DMS53 treated with DMSO at 0.1 percent for 48 hours (cell line): ENCODE data around the gene TMED5.

ENCODE experiments used
- DNase-seq: peaks from one replicate; lab custom pipeline; 2025; ENCODE audit not compliant: unreplicated experiment; lab: John Stamatoyannopoulos, UW

TMED5 gene

DNA sequence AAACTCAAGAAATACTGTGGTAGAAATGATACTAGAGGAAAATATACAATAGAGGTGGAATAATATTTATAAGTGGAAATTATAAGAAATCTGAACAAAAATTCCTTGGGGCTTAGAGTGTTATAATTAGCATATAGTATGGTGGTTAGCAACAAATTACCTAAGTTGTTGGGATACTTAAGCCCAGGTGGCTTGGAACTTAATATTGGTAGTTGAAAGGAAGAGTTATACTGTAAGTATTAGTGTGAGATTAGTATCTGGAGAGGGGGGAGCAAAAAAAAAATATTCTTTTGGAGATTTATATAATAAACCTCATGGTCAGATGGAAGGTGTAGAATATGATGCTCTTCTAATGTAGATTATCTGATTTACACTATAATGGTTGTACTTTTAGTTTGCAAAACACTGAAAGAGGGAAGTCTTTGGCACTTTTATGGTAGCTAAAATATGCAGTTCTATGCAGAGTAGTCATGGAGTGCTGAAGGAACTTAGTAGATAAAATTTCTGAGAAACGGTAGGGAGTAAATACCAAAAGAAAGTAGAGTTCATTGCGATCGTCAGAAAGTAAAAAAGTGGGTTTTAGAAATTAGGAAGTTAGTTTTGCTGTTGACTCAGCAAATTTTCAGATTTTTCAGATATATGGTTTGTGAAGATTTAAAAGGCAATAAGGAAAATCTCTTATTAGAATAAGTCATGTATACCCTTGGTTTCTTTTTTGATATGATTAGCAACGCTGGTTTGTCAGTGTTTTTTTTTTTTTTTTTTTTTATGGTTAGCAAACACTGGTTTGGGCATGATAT, 55.5 kb downstream of the TMED5 start:
- DNase-seq, result no peak

DNA sequence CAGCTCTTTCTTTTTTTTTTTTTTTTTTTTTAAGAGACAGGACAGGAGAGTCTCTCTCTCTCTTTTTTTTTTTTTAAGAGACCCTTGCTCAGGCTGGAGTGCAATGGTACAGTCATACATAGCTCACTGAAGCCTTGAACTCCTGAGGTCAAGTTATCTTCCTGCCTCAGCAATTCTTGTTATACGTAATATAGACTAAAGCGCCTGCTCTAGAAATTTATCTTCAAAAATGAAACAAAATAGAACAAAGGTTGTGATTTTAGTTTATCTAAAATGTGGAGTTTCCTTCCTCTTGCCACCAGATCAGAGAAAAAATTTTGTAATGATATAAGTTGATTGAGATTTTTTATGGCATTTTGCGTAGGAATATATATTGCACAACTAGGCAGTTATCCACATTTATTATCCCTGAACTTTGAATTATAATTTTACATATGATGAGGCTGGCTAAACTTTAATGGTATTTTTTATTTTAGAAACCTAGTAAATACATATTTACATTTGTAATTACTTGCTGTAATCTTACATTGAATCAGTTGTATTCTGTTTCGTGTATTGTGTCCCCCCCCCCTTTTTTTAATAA, 56.9 kb downstream of the TMED5 start:
- DNase-seq, result no peak

DNA sequence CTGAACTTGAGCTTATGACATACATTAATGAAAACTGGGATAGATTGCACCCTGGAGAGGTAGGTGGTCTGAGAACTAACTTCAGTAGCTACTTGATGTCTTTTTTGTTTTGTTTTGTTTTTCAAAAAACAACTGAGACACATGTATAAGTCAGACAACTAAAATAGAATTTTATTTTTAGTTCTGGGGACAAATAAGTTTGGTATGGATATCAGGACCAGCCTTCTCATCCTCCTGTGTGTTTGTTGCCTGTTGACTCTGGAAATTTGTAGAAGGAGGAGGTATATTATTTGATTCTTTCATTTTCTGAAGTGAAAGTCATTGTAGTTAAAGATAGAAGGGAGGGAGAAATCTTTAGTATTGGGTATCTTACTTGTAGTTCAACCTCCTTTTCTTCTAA, 59.6 kb downstream of the TMED5 start:
- no peak for DNase-seq

DNA sequence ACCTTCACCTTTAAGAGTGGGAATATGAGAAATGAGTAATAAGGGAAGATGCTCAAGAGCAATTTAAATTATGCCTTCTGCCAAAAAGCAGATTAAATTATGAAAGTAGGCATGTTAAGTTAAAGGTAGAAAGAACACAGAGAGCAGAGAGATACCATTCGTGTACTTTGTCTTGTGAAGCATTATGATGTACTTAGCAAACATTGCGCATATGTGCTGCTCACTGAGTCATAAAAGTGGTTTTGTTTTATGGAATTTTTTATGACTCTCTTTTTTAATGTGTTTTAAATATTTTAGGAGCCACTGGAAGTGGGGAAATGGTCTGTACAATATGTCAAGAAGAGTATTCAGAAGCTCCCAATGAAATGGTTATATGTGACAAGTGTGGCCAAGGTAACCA, 65.8 kb downstream of the TMED5 start:
- no peak for DNase-seq

DNA sequence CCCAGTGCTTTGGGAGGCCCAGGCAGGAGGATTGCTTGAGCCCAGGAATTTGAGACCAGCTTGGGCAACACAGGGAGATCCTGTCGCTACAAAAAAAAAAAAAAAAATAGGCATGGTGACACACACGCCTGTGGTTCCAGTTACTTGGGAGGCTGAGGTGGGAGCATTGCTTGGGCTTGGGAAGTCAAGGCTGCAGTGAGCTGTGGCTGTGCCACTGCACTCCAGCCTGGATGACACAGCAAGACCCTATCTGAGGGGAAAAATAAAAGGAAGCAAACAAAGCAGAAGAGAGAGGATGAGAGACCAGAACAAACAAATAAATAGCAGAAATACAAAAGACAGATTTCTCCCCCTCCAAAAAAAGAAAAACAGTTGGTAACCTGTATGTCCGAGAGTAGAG, 67.1 kb downstream of the TMED5 start:
- no peak for DNase-seq

DNA sequence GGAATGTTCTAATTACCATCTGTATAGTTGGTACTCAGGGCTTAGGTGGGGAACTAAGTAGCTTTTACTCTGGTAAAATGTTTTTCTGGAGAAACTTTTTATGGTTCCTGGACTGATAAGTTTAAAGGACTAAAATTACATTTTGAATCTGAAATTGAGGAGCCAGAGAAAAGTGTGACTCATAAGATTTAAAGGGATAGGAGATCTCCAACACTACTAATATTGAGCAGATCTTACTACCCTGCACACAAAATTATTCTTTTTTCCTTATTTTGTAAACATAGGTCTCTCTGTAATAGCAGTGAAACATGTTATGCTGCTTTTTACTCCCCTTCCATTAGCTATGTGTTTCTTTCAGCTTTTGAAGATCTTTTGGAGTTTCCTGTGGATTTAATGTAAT, 68.7 kb downstream of the TMED5 start:
- DNase-seq, result no peak

DNA sequence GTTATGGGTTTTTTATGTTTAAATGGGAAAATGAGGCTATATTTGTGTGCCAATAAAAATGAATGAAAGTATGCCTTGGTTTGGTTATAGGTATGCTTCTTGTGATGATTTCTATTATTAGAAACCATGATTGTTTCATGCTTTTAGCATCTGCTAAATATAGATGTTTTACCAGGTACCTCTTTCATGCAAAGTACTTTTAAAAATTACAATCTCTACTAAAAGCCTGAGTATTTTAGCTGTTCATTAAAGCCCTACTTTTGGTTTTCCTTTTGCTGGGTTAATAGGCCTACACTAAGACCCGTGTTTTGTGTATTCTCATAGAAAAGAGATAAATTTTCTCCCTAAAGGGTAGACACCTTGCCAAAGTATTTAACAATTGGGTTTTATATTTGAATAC, 69.1 kb downstream of the TMED5 start:
- no peak for DNase-seq

DNA sequence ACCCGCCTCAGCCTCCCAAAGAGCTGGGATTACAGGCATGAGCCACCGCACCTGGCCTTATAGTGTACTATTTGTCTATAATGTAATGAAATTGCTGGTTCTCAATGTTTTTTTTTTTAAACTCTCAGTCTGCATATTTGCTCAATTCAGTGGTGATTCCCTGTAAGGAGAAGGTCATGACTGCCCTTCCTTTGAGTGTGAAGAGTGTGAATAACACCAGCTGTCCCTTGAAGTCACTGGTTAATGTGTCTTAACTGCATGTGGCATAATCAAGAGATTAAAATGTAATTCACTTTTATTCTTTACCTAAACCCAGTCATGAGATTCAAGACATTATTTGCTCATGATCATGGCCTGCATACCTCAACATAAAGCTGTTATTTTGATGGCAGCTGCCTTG, 70.6 kb downstream of the TMED5 start:
- no peak for DNase-seq

DNA sequence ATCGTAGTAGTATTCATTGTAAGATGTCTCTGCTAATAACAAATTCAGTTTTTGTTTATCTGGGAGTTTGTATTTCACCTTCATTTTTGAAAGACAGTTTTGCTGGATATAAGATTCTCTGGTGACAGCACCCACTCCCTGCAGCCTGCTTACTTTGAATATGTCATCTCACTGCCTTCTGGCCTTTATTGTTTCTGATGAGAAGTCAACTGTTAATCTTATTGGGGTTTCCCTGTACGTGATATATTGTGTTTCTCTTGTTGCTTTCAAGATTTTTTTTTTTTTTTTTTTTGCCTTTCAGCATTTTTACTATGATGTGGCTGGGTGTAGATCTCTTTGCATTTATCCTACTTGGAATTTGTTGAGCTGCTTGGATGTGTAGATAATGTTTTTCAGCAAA, 71.9 kb downstream of the TMED5 start:
- no peak for DNase-seq

DNA sequence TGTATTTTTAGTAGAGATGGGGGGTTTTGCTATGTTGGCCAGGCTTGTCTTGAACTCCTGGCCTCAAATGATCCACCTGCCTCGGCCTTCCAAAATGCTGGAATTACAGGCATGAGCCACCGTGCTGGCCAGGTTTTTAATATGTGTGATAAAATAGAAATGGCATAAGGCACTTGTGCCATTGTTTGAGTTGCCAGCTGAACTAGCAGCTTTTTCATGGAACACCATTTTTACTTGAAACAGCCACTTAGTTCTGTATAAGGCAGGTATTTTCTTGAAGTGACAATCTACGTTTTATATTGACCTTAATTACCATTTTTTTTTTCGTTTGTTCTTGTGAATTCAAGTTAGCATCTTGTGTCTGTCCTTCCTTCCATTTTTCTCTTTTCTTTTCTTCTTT, 72.8 kb downstream of the TMED5 start:
- DNase-seq, result no peak

DNA sequence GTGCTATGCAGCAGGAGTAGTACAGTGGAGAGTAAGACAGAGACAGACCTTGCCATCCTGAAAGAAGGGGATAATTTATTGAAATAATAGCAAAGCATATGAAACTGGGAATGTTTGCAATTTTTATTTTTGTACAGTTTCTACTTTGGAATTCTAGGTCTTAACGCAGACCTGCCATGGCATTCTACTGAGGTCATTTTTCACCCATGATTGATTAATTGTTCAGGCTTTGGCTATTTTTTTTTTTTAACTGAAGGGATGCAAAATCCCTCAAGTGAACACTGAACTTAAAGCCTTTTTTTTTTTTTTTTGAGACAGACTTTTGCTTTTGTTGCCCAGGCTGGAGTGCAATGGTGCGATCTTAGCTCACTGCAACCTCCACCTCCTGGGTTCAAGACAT, 74.0 kb downstream of the TMED5 start:
- DNase-seq, result no peak

DNA sequence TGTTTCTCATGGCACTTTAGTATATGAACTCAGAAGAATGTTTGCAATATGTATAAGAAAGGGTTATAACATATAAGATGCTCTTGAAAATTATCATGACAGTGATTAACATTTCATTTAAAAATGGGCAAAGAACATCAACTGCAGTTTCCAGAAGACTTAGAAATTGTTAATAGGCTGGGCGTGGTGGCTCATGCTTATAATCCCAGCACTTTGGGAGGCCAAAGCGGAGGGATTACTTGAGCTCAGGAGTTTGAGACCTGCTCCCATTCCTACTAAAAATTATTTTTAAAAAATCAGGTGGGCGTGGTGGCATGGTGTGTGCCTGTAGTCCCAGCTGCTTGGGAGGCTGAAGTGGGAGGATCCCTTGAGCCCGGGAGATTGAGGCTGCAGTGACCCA, 78.1 kb downstream of the TMED5 start:
- DNase-seq, result no peak
